HepG2 (cell line): ENCODE data around the gene HMCN2. TPM values are rescaled to one million over a fixed set of nuclear protein-coding genes. Genes with fewer than 3 reads are reported as not detected.

Experiments
- ATF4 ChIP-seq, 2 experiments: fragments of 450-650 bp in 1 of 2; sonication (generic) in 1 of 2; formaldehyde crosslinking; IDR thresholded peaks; 2 replicates each; pipeline versions ENCODE4 v1.5.0 to v1.8.0; 2020 to 2022; ENCODE audit warnings: mild to moderate bottlenecking in 1 of 2, missing genetic modification reagents in 1 of 2
- DBP ChIP-seq: sonication (generic); formaldehyde crosslinking; IDR thresholded peaks from 2 replicates; pipeline ENCODE4 v1.4.0; 2020; ENCODE audit warnings: missing genetic modification reagents; ENCODE audit errors: not compliant biosample characterization
- FOXJ3 ChIP-seq: sonication (generic); formaldehyde crosslinking; IDR thresholded peaks from 2 replicates; pipeline ENCODE4 v1.4.0; 2020; ENCODE audit warnings: missing genetic modification reagents, mild to moderate bottlenecking, borderline replicate concordance
- HIC2 ChIP-seq: sonication (generic); formaldehyde crosslinking; IDR thresholded peaks from 2 replicates; pipeline ENCODE4 v1.9.0; 2022; ENCODE audit warnings: low read depth, missing genetic modification reagents
- HNRNPLL ChIP-seq: fragments of 200-400 bp; formaldehyde crosslinking; IDR thresholded peaks from 2 replicates; pipeline ENCODE4 v1.6.1; 2017; ENCODE audit warnings: mild to moderate bottlenecking, low read depth, low read length; ENCODE audit not compliant: poor library complexity, severe bottlenecking
- JUN ChIP-seq: sonication (generic); formaldehyde crosslinking; IDR thresholded peaks from 2 replicates; pipeline ENCODE4 v1.4.0; 2020; ENCODE audit warnings: mild to moderate bottlenecking, missing genetic modification reagents
- NONO ChIP-seq, 2 experiments: fragments of 450-650 bp in 1 of 2; sonication (generic) in 1 of 2; formaldehyde crosslinking in 1 of 2; IDR thresholded peaks in 1 of 2; conservative IDR thresholded peaks in 1 of 2; 2 replicates each; pipeline versions ENCODE4 v1.6.1 to v1.8.0; 2017 to 2022; ENCODE audit warnings: mild to moderate bottlenecking in 1 of 2, missing genetic modification reagents in 1 of 2, moderate library complexity in 1 of 2
- NR3C1 ChIP-seq: sonication (generic); formaldehyde crosslinking; IDR thresholded peaks from 2 replicates; pipeline ENCODE4 v1.4.0; 2020; ENCODE audit warnings: missing genetic modification reagents
- PHF21A ChIP-seq: sonication (generic); formaldehyde crosslinking; IDR thresholded peaks from 2 replicates; pipeline ENCODE4 v1.5.0; 2020; ENCODE audit warnings: mild to moderate bottlenecking, missing genetic modification reagents
- PHF8 ChIP-seq: sonication (generic); formaldehyde crosslinking; IDR thresholded peaks from 2 replicates; pipeline ENCODE4 v1.5.0; 2020; ENCODE audit warnings: missing genetic modification reagents
- RAD21 ChIP-seq: fragments of 450-650 bp; formaldehyde crosslinking; IDR thresholded peaks from 2 replicates; pipeline ENCODE4 v1.5.0; 2020; ENCODE audit warnings: mild to moderate bottlenecking
- SIX1 ChIP-seq: sonication (generic); formaldehyde crosslinking; IDR thresholded peaks from 2 replicates; pipeline ENCODE4 v1.4.0; 2020; ENCODE audit warnings: missing genetic modification reagents, borderline replicate concordance
- SMARCC2 ChIP-seq: fragments of 450-650 bp; IDR thresholded peaks from 2 replicates; pipeline ENCODE4 v1.6.1; 2017; ENCODE audit warnings: antibody characterized with exemption, mild to moderate bottlenecking
- SRSF9 ChIP-seq: fragments of 200-400 bp; formaldehyde crosslinking; IDR thresholded peaks from 2 replicates; pipeline ENCODE4 v1.6.1; 2018; ENCODE audit warnings: borderline replicate concordance, mild to moderate bottlenecking, low read depth, low read length; ENCODE audit not compliant: insufficient read depth, poor library complexity, severe bottlenecking
- U2AF1 ChIP-seq: fragments of 200-400 bp; formaldehyde crosslinking; optimal IDR thresholded peaks from 2 replicates; pipeline ENCODE3; 2017; ENCODE audit warnings: mild to moderate bottlenecking, low read depth, low read length
- ZBTB10 ChIP-seq: sonication (generic); formaldehyde crosslinking; IDR thresholded peaks from 2 replicates; pipeline ENCODE4 v1.4.0; 2020; ENCODE audit warnings: missing genetic modification reagents, borderline replicate concordance
- ZNF20 ChIP-seq: sonication (generic); formaldehyde crosslinking; IDR thresholded peaks from 2 replicates; pipeline ENCODE4 v1.4.0; 2020; ENCODE audit warnings: mild to moderate bottlenecking, moderate library complexity, missing genetic modification reagents
- ZNF232 ChIP-seq: sonication (generic); formaldehyde crosslinking; IDR thresholded peaks from 2 replicates; pipeline ENCODE4 v1.4.0; 2020; ENCODE audit warnings: missing genetic modification reagents, borderline replicate concordance
- ZNF274 ChIP-seq: sonication (generic); formaldehyde crosslinking; IDR thresholded peaks from 2 replicates; pipeline ENCODE4 v1.5.1; 2020; ENCODE audit warnings: mild to moderate bottlenecking, missing genetic modification reagents
- ZNF501 ChIP-seq: sonication (generic); formaldehyde crosslinking; IDR thresholded peaks from 2 replicates; pipeline ENCODE4 v1.5.1; 2020; ENCODE audit warnings: mild to moderate bottlenecking, moderate library complexity, missing genetic modification reagents
- ZNF556 ChIP-seq: sonication (generic); formaldehyde crosslinking; IDR thresholded peaks from 2 replicates; pipeline ENCODE4 v1.4.0; 2020; ENCODE audit warnings: mild to moderate bottlenecking, missing genetic modification reagents, borderline replicate concordance
- ZNF674 ChIP-seq: sonication (generic); formaldehyde crosslinking; IDR thresholded peaks from 2 replicates; pipeline ENCODE4 v1.5.0; 2020; ENCODE audit warnings: low read depth, mild to moderate bottlenecking, missing genetic modification reagents
- ZSCAN12 ChIP-seq: sonication (generic); formaldehyde crosslinking; IDR thresholded peaks from 2 replicates; pipeline ENCODE4 v1.9.0; 2021; ENCODE audit warnings: mild to moderate bottlenecking, missing genetic modification reagents
- polyA plus RNA-seq, 8 experiments: library from polyadenylated mRNA; depleted of rRNA in 3 of 8; stranded (reverse) in 7 of 8; unstranded in 1 of 8; fragments of >200 nt; fragmentation: Illumina TruSeq in 4 of 8; extraction: Trizol in 4 of 8; gene quantifications; 2 replicates each; pipeline versions ENCODE4 v1.2.1 to v1.2.3, GENCODE V29; 2011 to 2016; ENCODE audit warnings: low read depth in 4 of 8, missing spikeins in 1 of 8, mixed read lengths in 1 of 8; ENCODE audit not compliant: insufficient read depth in 1 of 8
- total RNA-seq, 5 experiments: library from RNA; depleted of rRNA; stranded (reverse); fragments of >200 nt; fragmentation: Illumina TruSeq; extraction: Trizol; gene quantifications; 2 replicates each; pipeline ENCODE4 v1.2.3, GENCODE V29; 2016; ENCODE audit warnings: low read depth in 1 of 5

HMCN2 gene
- total and polyA plus RNA-seq, 2 of the 13 experiments (the other 11 are each of a cell fraction or from before 2014, with no cell fraction given) = 0.09 TPM; not detected in 1

GRCh38 chr9:130445268-130445983 is 179.9 kb downstream of the HMCN2 start (continued):
- peak; percentile 39; the same call in 1 of the 2 replicates for TF ChIP-seq HIC2
- no peak for TF ChIP-seq ZNF556 (CRISPR knock-in tag)
- TF ChIP-seq SIX1 (CRISPR knock-in tag) = no peak
- TF ChIP-seq NONO (IDR thresholded peaks at IDR 0.05) = no peak
- TF ChIP-seq NONO (CRISPR knock-in tag; conservative IDR thresholded peaks at IDR 0.05) = no peak
- 0 out of 4 replicates have a peak, but pooled peaks of 1 of the 2 experiments have one; percentile 5 for TF ChIP-seq ATF4 (CRISPR knock-in tag; IDR thresholded peaks at IDR 0.05)
- no peak for TF ChIP-seq ZNF232 (CRISPR knock-in tag)
- no peak for TF ChIP-seq JUN (CRISPR knock-in tag)
- peak; percentile 64 for TF ChIP-seq PHF21A (CRISPR knock-in tag)
- TF ChIP-seq PHF8 (CRISPR knock-in tag) = 0 out of 2 replicates have a peak, but pooled peaks have one; percentile 37
- no peak for TF ChIP-seq FOXJ3 (CRISPR knock-in tag)
- TF ChIP-seq DBP (CRISPR knock-in tag) = no peak
- TF ChIP-seq ZNF501 (CRISPR knock-in tag) = no peak
- no peak for TF ChIP-seq ZBTB10 (CRISPR knock-in tag)
- TF ChIP-seq ZNF274 (CRISPR knock-in tag) = 0 out of 2 replicates have a peak, but pooled peaks have one; percentile 28
- no peak for TF ChIP-seq SRSF9
- TF ChIP-seq SMARCC2 = no peak
- no peak for TF ChIP-seq ZSCAN12
- TF ChIP-seq NR3C1 (CRISPR knock-in tag) = no peak
- no peak for TF ChIP-seq RAD21 (CRISPR knock-in tag)
- no peak for TF ChIP-seq ZNF674 (CRISPR knock-in tag)
- no peak for TF ChIP-seq U2AF1
- TF ChIP-seq ZNF20 (CRISPR knock-in tag) = no peak
- TF ChIP-seq HNRNPLL = peak; percentile 3
